Neuronal stem cell (in vitro differentiated cells): ENCODE results near the gene MYLIP.

Experiments used
- DNase-seq: peaks from one replicate; pipeline ENCODE4 v3.0.0-alpha.2; 2013; ENCODE audit warnings: low spot score
- H2AFZ ChIP-seq: one replicate; pipeline ENCODE4 v1.6.1; 2013; ENCODE audit warnings: mild to moderate bottlenecking, low read length, inconsistent platforms
- H2AK5ac ChIP-seq: 2 replicates; pipeline ENCODE4 v1.6.1; 2013; ENCODE audit warnings: low read depth, mild to moderate bottlenecking, inconsistent platforms, low read length, moderate library complexity, mixed read lengths
- H2BK120ac ChIP-seq: 2 replicates; pipeline ENCODE4 v1.6.1; 2013; ENCODE audit warnings: low read depth, mild to moderate bottlenecking, inconsistent platforms, low read length, moderate library complexity, mixed read lengths
- H2BK12ac ChIP-seq: one replicate; pipeline ENCODE4 v1.6.1; 2013; ENCODE audit warnings: low read length, inconsistent platforms
- H2BK15ac ChIP-seq: 2 replicates; pipeline ENCODE4 v1.6.1; 2013; ENCODE audit warnings: mild to moderate bottlenecking, low read length, inconsistent platforms, mixed read lengths
- H2BK5ac ChIP-seq: one replicate; pipeline ENCODE4 v1.6.1; 2013; ENCODE audit warnings: inconsistent platforms, mild to moderate bottlenecking, low read length, moderate library complexity
- H3K14ac ChIP-seq: one replicate; pipeline ENCODE4 v1.6.1; 2013; ENCODE audit warnings: low read length, inconsistent platforms
- H3K18ac ChIP-seq: 2 replicates; pipeline ENCODE4 v1.6.1; 2013; ENCODE audit warnings: low read length, inconsistent platforms
- H3K23ac ChIP-seq: 2 replicates; pipeline ENCODE4 v1.6.1; 2013; ENCODE audit warnings: low read depth, mild to moderate bottlenecking, mixed read lengths, low read length, inconsistent platforms; ENCODE audit not compliant: poor library complexity
- H3K27ac ChIP-seq: replicated peaks from 3 replicates; pipeline ENCODE4 v1.5.1; 2013; ENCODE audit warnings: low read length, inconsistent platforms
- H3K27me3 ChIP-seq, 3 experiments: 2 replicates each; pipeline ENCODE4 v1.6.1; 2013; ENCODE audit warnings: low read length in 3 of 3, mild to moderate bottlenecking in 2 of 3, inconsistent platforms in 1 of 3, low read depth in 1 of 3, mixed read lengths in 1 of 3, moderate library complexity in 1 of 3; ENCODE audit not compliant: control insufficient read depth in 3 of 3, insufficient read depth in 3 of 3
- H3K36me3 ChIP-seq, 2 donors: replicated peaks in 1 of 2; 2 replicates each; pipeline ENCODE4 v1.6.1; 2013; ENCODE audit warnings: low read length in 2 of 2; ENCODE audit not compliant: control insufficient read depth in 2 of 2, insufficient read depth in 2 of 2
- H3K4ac ChIP-seq: 2 replicates; pipeline ENCODE4 v1.6.1; 2013; ENCODE audit warnings: inconsistent platforms, mild to moderate bottlenecking, low read length, moderate library complexity
- H3K4me1 ChIP-seq, 2 donors: 1 replicate in 1 of 2; 2 replicates in 1 of 2; pipeline ENCODE4 v1.6.1; 2013; ENCODE audit warnings: low read length in 2 of 2, low read depth in 1 of 2; ENCODE audit not compliant: control insufficient read depth in 2 of 2, insufficient read depth in 1 of 2
- H3K4me2 ChIP-seq: one replicate; pipeline ENCODE4 v1.6.1; 2013; ENCODE audit warnings: mild to moderate bottlenecking, low read length, inconsistent platforms; ENCODE audit not compliant: insufficient read depth, poor library complexity, severe bottlenecking
- H3K4me3 ChIP-seq, 2 donors: 2 replicates each; pipeline ENCODE4 v1.5.1; 2013; ENCODE audit warnings: low read length in 2 of 2, mild to moderate bottlenecking in 2 of 2, inconsistent platforms in 1 of 2, moderate library complexity in 1 of 2
- H3K79me1 ChIP-seq: one replicate; pipeline ENCODE4 v1.6.1; 2013; ENCODE audit warnings: low read depth, mild to moderate bottlenecking, inconsistent platforms, low read length, moderate library complexity
- H3K9ac ChIP-seq: one replicate; pipeline ENCODE4 v1.6.1; 2013; ENCODE audit warnings: mild to moderate bottlenecking, low read depth, low read length, inconsistent platforms; ENCODE audit not compliant: poor library complexity
- H3K9me3 ChIP-seq, 2 donors: replicated peaks in 1 of 2; 2 replicates each; pipeline versions ENCODE3 to v1.6.1; 2013; ENCODE audit warnings: low read length in 2 of 2, mild to moderate bottlenecking in 2 of 2, inconsistent platforms in 1 of 2, low read depth in 1 of 2, mixed read lengths in 1 of 2, moderate library complexity in 1 of 2; ENCODE audit not compliant: control insufficient read depth in 2 of 2, insufficient read depth in 1 of 2
- H4K8ac ChIP-seq: one replicate; pipeline ENCODE4 v1.6.1; 2013; ENCODE audit warnings: low read depth, mild to moderate bottlenecking, inconsistent platforms, low read length, moderate library complexity
- H4K91ac ChIP-seq: one replicate; pipeline ENCODE4 v1.6.1; 2013; ENCODE audit warnings: low read length, low read depth, mild to moderate bottlenecking, inconsistent platforms; ENCODE audit not compliant: poor library complexity
- WGBS, 2 donors: extraction: QIAGEN DNeasy Blood & Tissue Kit; methylation state at CpG; one replicate each; pipeline ENCODE4 v1.1.7; 2013; ENCODE audit warnings: missing lambda C conversion rate in 2 of 2, mixed read lengths in 1 of 2; ENCODE audit not compliant: insufficient read length in 2 of 2, insufficient replicate concordance in 1 of 2; ENCODE audit errors: extremely low coverage in 2 of 2; 5-methylcytosine and 5-hydroxymethylcytosine counted together

Gene MYLIP

GRCh38 chr6:16183187-16183664 lies 54.3 kb downstream of the MYLIP start:
- Histone ChIP-seq H4K8ac (no peak overlapping the region), H3K27ac (no peak overlapping the region)
- DNase-seq: peak; percentile 29

GRCh38 chr6:16184129-16184528 lies 55.2 kb downstream of the MYLIP start:
- Histone ChIP-seq H3K27ac (no peak overlapping the region), H3K23ac (no peak overlapping the region), H3K4ac (no peak overlapping the region), H3K14ac (no peak overlapping the region), H3K4me2 (no peak overlapping the region), H3K4me1 (no peaks in the 10 kb centered on the region), H3K9ac (no peak overlapping the region), H2AFZ (no peak overlapping the region), H4K8ac (no peak overlapping the region), H2BK15ac (no peak overlapping the region), H2BK12ac (no peak overlapping the region), H3K36me3 (no peaks in the 10 kb centered on the region), H3K27me3 (peaks cover 0 to 36% (median 0%) of the 10 kb centered on the region in 3 experiments), H4K91ac (no peak overlapping the region), H3K9me3 (no peaks in the 10 kb centered on the region), H2BK5ac (no peak overlapping the region), H3K79me1 (no peaks in the 10 kb centered on the region), H2BK120ac (no peak overlapping the region), H3K4me3 (no peak overlapping the region), H3K18ac (no peak overlapping the region), H2AK5ac (no peak overlapping the region)
- no CpG with 5 or more reads among the region's 3 CpGs for WGBS, 2 donors
- DNase-seq: no peak

More at GRCh38 chr6:16183187-16183664, 54.3 kb downstream of the MYLIP start:
- H3K36me3 ChIP-seq: no peaks in the 10 kb centered on the region
- H3K4me2 ChIP-seq: no peak overlapping the region
- no peak overlapping the region for H3K4me3 ChIP-seq
- H3K27me3 ChIP-seq: peaks cover 0 to 40% (median 0%) of the 10 kb centered on the region in 3 experiments
- no peak overlapping the region for H2BK15ac ChIP-seq
- no peak overlapping the region for H3K14ac ChIP-seq
- H3K23ac ChIP-seq: no peak overlapping the region
- H2BK120ac ChIP-seq: no peak overlapping the region
- H3K4me1 ChIP-seq: no peaks in the 10 kb centered on the region
- H3K9me3 ChIP-seq: no peaks in the 10 kb centered on the region
- H2AK5ac ChIP-seq: no peak overlapping the region
- H3K79me1 ChIP-seq: no peaks in the 10 kb centered on the region
- no peak overlapping the region for H3K18ac ChIP-seq
- H2BK5ac ChIP-seq: no peak overlapping the region
- no peak overlapping the region for H3K9ac ChIP-seq
- WGBS, 2 donors: no CpG with 5 or more reads among the region's 4 CpGs
- peak overlapping the region; percentile 56 for H2AFZ ChIP-seq
- H4K91ac ChIP-seq: no peak overlapping the region
- H3K4ac ChIP-seq: no peak overlapping the region
- H2BK12ac ChIP-seq: no peak overlapping the region

GRCh38 chr6:16184551-16184950 lies 55.7 kb downstream of the MYLIP start:
- no peak overlapping the region for H3K14ac ChIP-seq
- DNase-seq: no peak
- no peak overlapping the region for H3K9ac ChIP-seq
- H2BK5ac ChIP-seq: no peak overlapping the region
- no peaks in the 10 kb centered on the region for H3K36me3 ChIP-seq
- no peak overlapping the region for H2BK12ac ChIP-seq
- no peak overlapping the region for H3K4ac ChIP-seq
- no peak overlapping the region for H2AK5ac ChIP-seq
- H2AFZ ChIP-seq: no peak overlapping the region
- no peak overlapping the region for H4K91ac ChIP-seq
- H3K27me3 ChIP-seq: peaks cover 0 to 37% (median 0%) of the 10 kb centered on the region in 3 experiments
- no peaks in the 10 kb centered on the region for H3K79me1 ChIP-seq
- H3K23ac ChIP-seq: no peak overlapping the region
- H4K8ac ChIP-seq: no peak overlapping the region
- H3K27ac ChIP-seq: no peak overlapping the region
- no peak overlapping the region for H3K18ac ChIP-seq
- no peak overlapping the region for H3K4me3 ChIP-seq
- H3K4me2 ChIP-seq: no peak overlapping the region
- no peak overlapping the region for H2BK15ac ChIP-seq
- no peaks in the 10 kb centered on the region for H3K9me3 ChIP-seq
- H3K4me1 ChIP-seq: no peaks in the 10 kb centered on the region
- WGBS, 2 donors: no CpG with 5 or more reads among the region's 3 CpGs
- H2BK120ac ChIP-seq: no peak overlapping the region

- Histone ChIP-seq H3K4me2 (no peak overlapping the region), H3K9ac (no peak overlapping the region), H2BK12ac (no peak overlapping the region), H4K91ac (no peak overlapping the region), H2BK15ac (no peak overlapping the region), H3K27me3 (peaks cover 0 to 53% (median 0%) of the 10 kb centered on the region in 3 experiments), H2BK120ac (no peak overlapping the region), H3K18ac (no peak overlapping the region), H3K79me1 (no peaks in the 10 kb centered on the region), H3K23ac (no peak overlapping the region), H3K4me3 (no peak overlapping the region), H3K4me1 (no peaks in the 10 kb centered on the region), H3K4ac (no peak overlapping the region), H3K36me3 (no peaks in the 10 kb centered on the region), H3K14ac (no peak overlapping the region), H2AFZ (no peak overlapping the region), H2BK5ac (no peak overlapping the region), H3K9me3 (no peaks in the 10 kb centered on the region), H3K27ac (no peak overlapping the region), H2AK5ac (no peak overlapping the region), H4K8ac (no peak overlapping the region)
- WGBS, 2 donors: no CpG with 5 or more reads among the region's 2 CpGs
- DNase-seq: no peak
Measured at GRCh38 chr6:16187176-16187575, 58.3 kb downstream of the MYLIP start.
